Hepatocyte (in vitro differentiated cells): ENCODE data around the gene RBM47. TPM values are rescaled to one million over a fixed set of nuclear protein-coding genes. Genes with fewer than 3 reads are reported as not detected.

Source experiments
- DNase-seq: peaks from one replicate; pipeline ENCODE4 v3.0.0-alpha.2; 2016; ENCODE audit warnings: low spot score
- H2AFZ ChIP-seq: fragments of 200-600 bp; sonication (generic); 2 replicates; pipeline ENCODE4 v1.6.0; 2016; ENCODE audit warnings: antibody characterized with exemption, mild to moderate bottlenecking
- H3K27ac ChIP-seq: fragments of 200-600 bp; sonication (generic); 2 replicates; pipeline ENCODE4 v1.5.1; 2016; ENCODE audit warnings: mild to moderate bottlenecking
- H3K27me3 ChIP-seq: fragments of 200-600 bp; sonication (generic); 2 replicates; pipeline ENCODE4 v1.6.1; 2016
- H3K36me3 ChIP-seq: fragments of 200-600 bp; sonication (generic); replicated peaks from 2 replicates; pipeline ENCODE4 v1.5.1; 2016; ENCODE audit warnings: low read depth; ENCODE audit not compliant: insufficient read depth
- H3K4me1 ChIP-seq: fragments of 200-600 bp; sonication (generic); 2 replicates; pipeline ENCODE4 v1.5.1; 2016; ENCODE audit warnings: mild to moderate bottlenecking, moderate library complexity; ENCODE audit not compliant: insufficient read depth
- H3K4me2 ChIP-seq: fragments of 200-600 bp; sonication (generic); 2 replicates; pipeline ENCODE4 v1.6.0; 2016
- H3K4me3 ChIP-seq: fragments of 200-600 bp; sonication (generic); 2 replicates; pipeline ENCODE4 v1.5.1; 2016; ENCODE audit warnings: mild to moderate bottlenecking
- H3K79me2 ChIP-seq: fragments of 200-600 bp; sonication (generic); 2 replicates; pipeline ENCODE4 v1.6.0; 2017; ENCODE audit warnings: mild to moderate bottlenecking
- H3K9me2 ChIP-seq: fragments of 200-600 bp; sonication (generic); replicated peaks from 2 replicates; pipeline ENCODE4 v1.6.0; 2017; ENCODE audit warnings: mild to moderate bottlenecking; ENCODE audit not compliant: insufficient read depth
- H3K9me3 ChIP-seq: fragments of 200-600 bp; sonication (generic); 2 replicates; pipeline ENCODE4 v1.5.1; 2016; ENCODE audit warnings: low read depth, mild to moderate bottlenecking
- H4K20me1 ChIP-seq: fragments of 200-600 bp; sonication (generic); 2 replicates; pipeline ENCODE4 v1.6.0; 2016; ENCODE audit warnings: mild to moderate bottlenecking; ENCODE audit not compliant: insufficient read depth, poor library complexity, severe bottlenecking
- CTCF ChIP-seq: fragments of 200-600 bp; sonication (generic); IDR thresholded peaks from 2 replicates; pipeline ENCODE4 v1.5.1; 2016; ENCODE audit warnings: antibody characterized with exemption, mild to moderate bottlenecking; ENCODE audit not compliant: poor library complexity
- EZH2 ChIP-seq: fragments of 200-600 bp; sonication (generic); IDR thresholded peaks from 2 replicates; pipeline ENCODE4 v1.6.1; 2016; ENCODE audit warnings: antibody characterized with exemption, mild to moderate bottlenecking, borderline replicate concordance
- EZH2phosphoT487 ChIP-seq: fragments of 200-600 bp; sonication (generic); IDR thresholded peaks from one replicate; pipeline ENCODE4 v1.6.1; 2018; ENCODE audit warnings: antibody characterized with exemption, mild to moderate bottlenecking, low read depth, moderate library complexity; ENCODE audit not compliant: unreplicated experiment, severe bottlenecking
- WGBS: methylation state at CpG from one replicate; pipeline ENCODE4 v1.1.6; 2016; ENCODE audit warnings: low lambda C conversion rate; ENCODE audit errors: missing lambda C conversion rate; 5-methylcytosine and 5-hydroxymethylcytosine counted together
- polyA plus RNA-seq: library from polyadenylated mRNA; unstranded; fragments of >200 nt; fragmentation: Nextera tagmentation; extraction: Ambion mirVana; gene quantifications from 2 replicates; pipeline ENCODE4 v1.2.1, GENCODE V29; 2016
- total RNA-seq: library from RNA; depleted of rRNA; stranded (reverse); fragments of >200 nt; gene quantifications from 2 replicates; pipeline ENCODE4 v1.2.3, GENCODE V29; 2014

Gene RBM47
- total and polyA plus RNA-seq, 2 experiments from 2014 or later: 49.8 to 137 TPM

- no peak for TF ChIP-seq CTCF
- no peak for TF ChIP-seq EZH2phosphoT487
- TF ChIP-seq EZH2: no peak
- H3K9me2 ChIP-seq: no peaks in the 10 kb centered on the region
- H3K4me2 ChIP-seq: no peak overlapping the region
- no peaks in the 10 kb centered on the region for H3K36me3 ChIP-seq
- 89% methylated on average over 21 of the region's 21 CpGs for WGBS
- H3K4me1 ChIP-seq: peaks cover 2% of the 10 kb centered on the region
- no peak overlapping the region for H3K27ac ChIP-seq
- no peak for DNase-seq
- no peaks in the 10 kb centered on the region for H3K9me3 ChIP-seq
- no peak overlapping the region for H3K4me3 ChIP-seq
- peaks cover 37% of the 10 kb centered on the region for H4K20me1 ChIP-seq
- H2AFZ ChIP-seq: no peak overlapping the region
- no peaks in the 10 kb centered on the region for H3K27me3 ChIP-seq
- H3K79me2 ChIP-seq: peaks cover 100% of the 10 kb centered on the region
Observed at GRCh38 chr4:40482985-40483647, 146.5 kb downstream of the RBM47 start.

DNA sequence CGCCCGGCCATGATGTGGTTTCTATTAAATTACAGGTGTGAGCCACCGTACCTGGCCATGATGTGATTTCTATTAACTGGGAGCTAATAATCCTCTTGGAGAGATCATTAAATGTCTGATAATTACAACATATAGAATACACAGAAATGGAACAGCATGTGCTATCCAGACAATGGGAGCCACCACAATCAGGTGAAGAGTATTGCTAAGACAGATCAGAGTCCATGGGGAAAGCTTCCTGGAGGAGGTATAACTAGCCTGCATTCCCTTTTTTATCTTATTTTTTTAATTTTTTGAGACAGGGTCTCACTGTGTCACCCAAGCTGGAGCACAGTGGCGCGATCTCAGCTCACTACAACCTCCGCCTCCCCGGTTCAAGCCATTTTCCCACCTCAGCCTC is 147.7 kb downstream of the RBM47 start:
- H3K36me3 ChIP-seq: no peaks in the 10 kb centered on the region
- H3K9me2 ChIP-seq: no peaks in the 10 kb centered on the region
- DNase-seq: no peak
- no peak overlapping the region for H3K4me3 ChIP-seq
- no peaks in the 10 kb centered on the region for H3K9me3 ChIP-seq
- H2AFZ ChIP-seq: no peak overlapping the region
- no peak for TF ChIP-seq CTCF
- TF ChIP-seq EZH2: no peak
- TF ChIP-seq EZH2phosphoT487: no peak
- H3K4me2 ChIP-seq: no peak overlapping the region
- peaks cover 98% of the 10 kb centered on the region for H3K79me2 ChIP-seq
- peaks cover 31% of the 10 kb centered on the region for H4K20me1 ChIP-seq
- H3K4me1 ChIP-seq: no peaks in the 10 kb centered on the region
- 98% methylated on average over 7 of the region's 7 CpGs for WGBS
- no peak overlapping the region for H3K27ac ChIP-seq
- H3K27me3 ChIP-seq: no peaks in the 10 kb centered on the region

GRCh38 chr4:40480291-40480690 is 149.4 kb downstream of the RBM47 start:
- H3K4me2 ChIP-seq: no peak overlapping the region
- H3K9me2 ChIP-seq: no peaks in the 10 kb centered on the region
- no peaks in the 10 kb centered on the region for H3K9me3 ChIP-seq
- no peaks in the 10 kb centered on the region for H3K27me3 ChIP-seq
- H3K79me2 ChIP-seq: peaks cover 96% of the 10 kb centered on the region
- H3K27ac ChIP-seq: no peak overlapping the region
- no peaks in the 10 kb centered on the region for H3K36me3 ChIP-seq
- H3K4me1 ChIP-seq: peaks cover 11% of the 10 kb centered on the region
- DNase-seq: no peak
- TF ChIP-seq EZH2phosphoT487 (no peak), EZH2 (no peak), CTCF (no peak)
- H2AFZ ChIP-seq: no peak overlapping the region
- peaks cover 32% of the 10 kb centered on the region for H4K20me1 ChIP-seq
- no peak overlapping the region for H3K4me3 ChIP-seq
- WGBS: 79% methylated on average over 2 of the region's 2 CpGs
